ENCODE results near the gene SAMD4B.

SAMD4B gene

DNA sequence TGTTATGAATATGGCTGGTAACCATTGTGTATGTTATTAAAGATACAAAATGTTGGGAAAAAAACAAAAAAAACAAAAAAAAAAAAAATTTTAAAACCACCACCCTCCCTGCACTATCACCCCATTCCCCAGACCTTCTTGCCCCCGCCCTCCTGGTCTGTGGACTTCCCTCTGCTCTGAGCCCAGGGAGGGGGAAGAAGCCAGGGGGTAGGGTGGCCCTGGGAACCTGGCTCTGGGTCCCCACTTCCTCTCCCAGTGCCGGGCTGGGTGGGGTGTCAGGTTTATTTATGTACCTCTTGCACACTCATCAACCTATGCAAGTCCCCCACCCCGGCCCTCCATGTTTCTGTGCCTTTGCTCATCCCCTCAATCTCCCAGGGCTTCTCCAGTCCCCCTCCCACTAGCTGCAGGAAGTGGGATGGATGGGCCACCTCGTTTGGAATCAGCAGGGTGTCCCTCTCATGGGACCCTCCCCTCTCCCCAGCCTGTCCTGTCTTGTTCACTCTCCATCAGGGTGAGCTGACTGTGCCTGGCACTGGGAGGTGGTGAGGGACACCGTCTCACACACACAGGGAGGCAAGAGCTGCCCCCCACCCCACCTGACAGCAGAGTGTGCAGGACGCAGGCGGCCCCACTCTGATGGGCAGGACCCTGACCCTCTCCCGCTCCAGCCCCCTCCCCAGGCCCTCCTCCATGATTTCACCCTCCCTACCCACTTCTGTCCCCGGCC is 42.8 kb downstream of the SAMD4B start:
- no peak for DNase-seq (ENCODE audit: low spot score)
- peaks cover 0 to 4% of the 10 kb centered on the region in 2 donors for H3K4me1 ChIP-seq (ENCODE audit: control insufficient read depth in 2 of 2, insufficient read depth in 1 of 2, low read depth in 1 of 2, low read length in 2 of 2)
- no peak overlapping the region for H2BK120ac ChIP-seq (ENCODE audit: low read depth, low read length)
- no peak overlapping the region for H3K27ac ChIP-seq (replicated peaks; ENCODE audit: low read length)
- H3K79me1 ChIP-seq (ENCODE audit: low read depth, low read length): peaks cover 4% of the 10 kb centered on the region
- no peak overlapping the region for H3K23ac ChIP-seq (ENCODE audit: low read depth, low read length, poor library complexity)
- H3K18ac ChIP-seq (ENCODE audit: low read length): no peak overlapping the region
- H2AK5ac ChIP-seq (ENCODE audit: low read depth, low read length): no peak overlapping the region
- H3K4me2 ChIP-seq (ENCODE audit: insufficient read depth, low read length, poor library complexity, severe bottlenecking): no peak overlapping the region
- no peak overlapping the region for H2AFZ ChIP-seq (ENCODE audit: low read length)
- H3K9ac ChIP-seq (ENCODE audit: low read depth, low read length, poor library complexity): no peak overlapping the region
- H4K8ac ChIP-seq (ENCODE audit: low read depth, low read length): no peak overlapping the region
- no peak overlapping the region for H4K91ac ChIP-seq (ENCODE audit: low read depth, low read length, poor library complexity)
- no CpG with 5 or more reads among the region's 9 CpGs for WGBS, 2 donors (ENCODE audit: extremely low coverage in 2 of 2, insufficient read length in 2 of 2, insufficient replicate concordance in 1 of 2)
- H3K9me3 ChIP-seq (replicated peaks in 1 of 2; ENCODE audit: control insufficient read depth in 2 of 2, insufficient read depth in 1 of 2, low read depth in 1 of 2, low read length in 2 of 2): no peaks in the 10 kb centered on the region
- no peak overlapping the region for H3K4ac ChIP-seq (ENCODE audit: low read length)
- no peak overlapping the region for H2BK5ac ChIP-seq (ENCODE audit: low read length)
- H3K4me3 ChIP-seq (ENCODE audit: low read length in 2 of 2): no peak overlapping the region
- no peak overlapping the region for H2BK12ac ChIP-seq (ENCODE audit: low read length)
- no peak overlapping the region for H2BK15ac ChIP-seq (ENCODE audit: low read length)
- H3K14ac ChIP-seq (ENCODE audit: low read length): no peak overlapping the region
- no peaks in the 10 kb centered on the region for H3K27me3 ChIP-seq (ENCODE audit: control insufficient read depth in 3 of 3, insufficient read depth in 3 of 3, low read depth in 1 of 3, low read length in 3 of 3)
- H3K36me3 ChIP-seq (replicated peaks in 1 of 2; ENCODE audit: control insufficient read depth in 2 of 2, insufficient read depth in 2 of 2, low read length in 2 of 2): peaks cover 74 to 99% of the 10 kb centered on the region in 2 donors

DNA sequence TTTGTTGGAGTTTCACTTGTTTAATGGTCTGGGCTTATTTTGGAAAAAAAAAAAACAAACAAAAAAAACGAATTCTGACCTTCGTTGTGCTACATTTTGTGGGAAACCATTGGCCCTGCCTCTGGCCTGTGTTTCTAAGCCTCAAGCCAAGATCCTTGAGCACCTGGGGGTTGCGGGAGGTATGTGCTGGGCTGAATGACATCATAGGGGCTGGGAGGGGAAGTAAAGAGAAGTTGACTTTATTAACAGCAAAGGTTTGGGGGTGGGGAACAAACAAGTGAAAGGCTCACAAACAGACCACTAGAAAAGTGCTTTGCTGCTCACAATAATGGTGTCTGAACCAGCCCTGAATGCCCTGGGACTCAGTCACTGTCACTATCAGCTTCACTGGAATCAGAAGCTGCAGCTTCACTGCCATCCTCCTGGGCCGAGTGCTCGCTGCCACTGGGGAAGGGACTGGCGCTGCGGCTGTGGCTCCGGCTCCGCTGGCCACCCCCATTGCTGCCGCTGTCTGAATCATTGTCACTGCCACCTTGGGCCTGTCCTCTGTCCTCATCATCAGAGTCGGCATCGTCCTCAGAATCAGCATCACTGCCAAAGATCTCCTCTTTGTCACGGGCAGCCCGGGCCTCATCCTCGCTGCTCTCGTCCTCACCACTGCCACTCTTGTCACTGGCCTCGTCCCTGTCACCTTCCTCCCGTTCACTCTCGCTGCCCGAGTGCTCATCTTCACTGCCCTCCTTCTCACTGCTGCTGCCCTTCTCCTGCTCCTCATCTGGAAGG is 43.6 kb downstream of the SAMD4B start:
- H2AK5ac ChIP-seq (ENCODE audit: low read depth, low read length): no peak overlapping the region
- H4K8ac ChIP-seq (ENCODE audit: low read depth, low read length): peak overlapping the region; percentile 66
- peaks cover 66 to 91% of the 10 kb centered on the region in 2 donors for H3K36me3 ChIP-seq (replicated peaks in 1 of 2; ENCODE audit: control insufficient read depth in 2 of 2, insufficient read depth in 2 of 2, low read length in 2 of 2)
- H2BK5ac ChIP-seq (ENCODE audit: low read length): no peak overlapping the region
- H3K4me3 ChIP-seq (ENCODE audit: low read length in 2 of 2): no peak overlapping the region
- H3K27ac ChIP-seq (replicated peaks; ENCODE audit: low read length): no peak overlapping the region
- no peak overlapping the region for H4K91ac ChIP-seq (ENCODE audit: low read depth, low read length, poor library complexity)
- H3K79me1 ChIP-seq (ENCODE audit: low read depth, low read length): peaks cover 5% of the 10 kb centered on the region
- no CpG with 5 or more reads among the region's 20 CpGs for WGBS, 2 donors (ENCODE audit: extremely low coverage in 2 of 2, insufficient read length in 2 of 2, insufficient replicate concordance in 1 of 2)
- no peak overlapping the region for H2BK120ac ChIP-seq (ENCODE audit: low read depth, low read length)
- H2BK12ac ChIP-seq (ENCODE audit: low read length): no peak overlapping the region
- peak overlapping the region; percentile 23 for H3K23ac ChIP-seq (ENCODE audit: low read depth, low read length, poor library complexity)
- H3K9me3 ChIP-seq (replicated peaks in 1 of 2; ENCODE audit: control insufficient read depth in 2 of 2, insufficient read depth in 1 of 2, low read depth in 1 of 2, low read length in 2 of 2): no peaks in the 10 kb centered on the region
- no peak overlapping the region for H3K14ac ChIP-seq (ENCODE audit: low read length)
- no peak overlapping the region for H2AFZ ChIP-seq (ENCODE audit: low read length)
- H3K4me1 ChIP-seq (ENCODE audit: control insufficient read depth in 2 of 2, insufficient read depth in 1 of 2, low read depth in 1 of 2, low read length in 2 of 2): peaks cover 0 to 7% of the 10 kb centered on the region in 2 donors
- H3K27me3 ChIP-seq (ENCODE audit: control insufficient read depth in 3 of 3, insufficient read depth in 3 of 3, low read depth in 1 of 3, low read length in 3 of 3): no peaks in the 10 kb centered on the region
- H3K9ac ChIP-seq (ENCODE audit: low read depth, low read length, poor library complexity): peak overlapping the region; percentile 76
- no peak for DNase-seq (ENCODE audit: low spot score)
- no peak overlapping the region for H3K18ac ChIP-seq (ENCODE audit: low read length)
- H3K4me2 ChIP-seq (ENCODE audit: insufficient read depth, low read length, poor library complexity, severe bottlenecking): no peak overlapping the region
- H3K4ac ChIP-seq (ENCODE audit: low read length): no peak overlapping the region
- H2BK15ac ChIP-seq (ENCODE audit: low read length): no peak overlapping the region

DNA sequence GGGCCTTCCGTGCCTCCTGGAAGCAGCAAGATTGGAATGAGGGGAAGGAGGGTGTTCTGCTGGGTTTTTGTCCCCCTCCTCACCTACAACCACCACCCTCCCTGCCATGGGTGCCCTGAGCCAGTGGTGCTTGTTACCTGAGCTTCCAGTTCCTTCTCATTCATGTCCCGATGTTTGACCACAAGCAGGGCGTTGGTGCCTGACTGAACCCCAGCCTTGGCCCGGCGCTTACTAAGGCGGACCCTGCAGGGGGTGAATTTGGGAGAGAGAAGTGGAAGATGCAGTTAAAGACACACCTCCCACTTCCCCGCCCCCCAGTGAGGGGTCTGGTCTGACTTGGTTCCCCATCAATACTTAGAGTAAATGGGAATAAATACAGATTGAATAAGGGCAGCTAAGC is 44.3 kb downstream of the SAMD4B start:
- no peak overlapping the region for H3K4me3 ChIP-seq (ENCODE audit: low read length in 2 of 2)
- H2AFZ ChIP-seq (ENCODE audit: low read length): no peak overlapping the region
- no peak overlapping the region for H3K27ac ChIP-seq (replicated peaks; ENCODE audit: low read length)
- no peaks in the 10 kb centered on the region for H3K27me3 ChIP-seq (ENCODE audit: control insufficient read depth in 3 of 3, insufficient read depth in 3 of 3, low read depth in 1 of 3, low read length in 3 of 3)
- no peaks in the 10 kb centered on the region for H3K9me3 ChIP-seq (replicated peaks in 1 of 2; ENCODE audit: control insufficient read depth in 2 of 2, insufficient read depth in 1 of 2, low read depth in 1 of 2, low read length in 2 of 2)
- no peak overlapping the region for H4K8ac ChIP-seq (ENCODE audit: low read depth, low read length)
- no peak overlapping the region for H2BK120ac ChIP-seq (ENCODE audit: low read depth, low read length)
- no peak for DNase-seq (ENCODE audit: low spot score)
- H3K14ac ChIP-seq (ENCODE audit: low read length): no peak overlapping the region
- no peak overlapping the region for H2AK5ac ChIP-seq (ENCODE audit: low read depth, low read length)
- H3K4me2 ChIP-seq (ENCODE audit: insufficient read depth, low read length, poor library complexity, severe bottlenecking): no peak overlapping the region
- peaks cover 7% of the 10 kb centered on the region for H3K79me1 ChIP-seq (ENCODE audit: low read depth, low read length)
- no peak overlapping the region for H2BK5ac ChIP-seq (ENCODE audit: low read length)
- no peak overlapping the region for H3K4ac ChIP-seq (ENCODE audit: low read length)
- peaks cover 59 to 84% of the 10 kb centered on the region in 2 donors for H3K36me3 ChIP-seq (replicated peaks in 1 of 2; ENCODE audit: control insufficient read depth in 2 of 2, insufficient read depth in 2 of 2, low read length in 2 of 2)
- no peak overlapping the region for H3K18ac ChIP-seq (ENCODE audit: low read length)
- H2BK15ac ChIP-seq (ENCODE audit: low read length): no peak overlapping the region
- peaks cover 0 to 7% of the 10 kb centered on the region in 2 donors for H3K4me1 ChIP-seq (ENCODE audit: control insufficient read depth in 2 of 2, insufficient read depth in 1 of 2, low read depth in 1 of 2, low read length in 2 of 2)
- H3K23ac ChIP-seq (ENCODE audit: low read depth, low read length, poor library complexity): no peak overlapping the region
- no peak overlapping the region for H4K91ac ChIP-seq (ENCODE audit: low read depth, low read length, poor library complexity)
- no peak overlapping the region for H2BK12ac ChIP-seq (ENCODE audit: low read length)
- H3K9ac ChIP-seq (ENCODE audit: low read depth, low read length, poor library complexity): no peak overlapping the region
- no CpG with 5 or more reads among the region's 7 CpGs for WGBS, 2 donors (ENCODE audit: extremely low coverage in 2 of 2, insufficient read length in 2 of 2, insufficient replicate concordance in 1 of 2)

DNA sequence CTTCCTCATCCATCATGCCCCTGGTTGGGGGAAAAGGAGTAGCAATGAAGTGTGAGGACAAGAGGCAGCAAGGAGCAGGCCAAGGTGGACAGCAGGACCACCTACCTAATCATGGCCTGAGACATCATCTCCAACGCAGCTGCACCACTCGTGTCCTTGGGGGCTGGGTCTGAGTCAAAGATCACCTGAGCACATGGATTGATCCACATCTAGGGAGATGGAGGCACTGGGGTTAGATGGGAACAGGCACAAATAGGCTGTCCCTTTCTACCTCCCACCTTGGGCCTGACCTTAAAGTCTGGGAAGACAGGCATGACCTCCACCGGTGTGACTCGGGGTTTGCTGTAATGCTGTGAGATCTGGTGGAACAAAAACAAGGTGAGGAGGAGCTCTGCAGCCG is 46.4 kb downstream of the SAMD4B start:
- no peaks in the 10 kb centered on the region for H3K9me3 ChIP-seq (replicated peaks in 1 of 2; ENCODE audit: control insufficient read depth in 2 of 2, insufficient read depth in 1 of 2, low read depth in 1 of 2, low read length in 2 of 2)
- no peak overlapping the region for H2BK120ac ChIP-seq (ENCODE audit: low read depth, low read length)
- H3K14ac ChIP-seq (ENCODE audit: low read length): no peak overlapping the region
- H4K91ac ChIP-seq (ENCODE audit: low read depth, low read length, poor library complexity): no peak overlapping the region
- H3K79me1 ChIP-seq (ENCODE audit: low read depth, low read length): peaks cover 9% of the 10 kb centered on the region
- WGBS, 2 donors (ENCODE audit: extremely low coverage in 2 of 2, insufficient read length in 2 of 2, insufficient replicate concordance in 1 of 2): no CpG with 5 or more reads among the region's 5 CpGs
- H3K18ac ChIP-seq (ENCODE audit: low read length): no peak overlapping the region
- no peak overlapping the region for H4K8ac ChIP-seq (ENCODE audit: low read depth, low read length)
- no peak overlapping the region for H3K4me3 ChIP-seq (ENCODE audit: low read length in 2 of 2)
- H3K4ac ChIP-seq (ENCODE audit: low read length): no peak overlapping the region
- no peak overlapping the region for H2BK5ac ChIP-seq (ENCODE audit: low read length)
- H2BK12ac ChIP-seq (ENCODE audit: low read length): no peak overlapping the region
- no peak overlapping the region for H3K4me2 ChIP-seq (ENCODE audit: insufficient read depth, low read length, poor library complexity, severe bottlenecking)
- H3K4me1 ChIP-seq (ENCODE audit: control insufficient read depth in 2 of 2, insufficient read depth in 1 of 2, low read depth in 1 of 2, low read length in 2 of 2): peaks cover 5 to 11% of the 10 kb centered on the region in 2 donors
- H2AK5ac ChIP-seq (ENCODE audit: low read depth, low read length): no peak overlapping the region
- no peak for DNase-seq (ENCODE audit: low spot score)
- H3K9ac ChIP-seq (ENCODE audit: low read depth, low read length, poor library complexity): no peak overlapping the region
- no peak overlapping the region for H3K23ac ChIP-seq (ENCODE audit: low read depth, low read length, poor library complexity)
- H3K27ac ChIP-seq (replicated peaks; ENCODE audit: low read length): no peak overlapping the region
- H2BK15ac ChIP-seq (ENCODE audit: low read length): no peak overlapping the region
- H3K27me3 ChIP-seq (ENCODE audit: control insufficient read depth in 3 of 3, insufficient read depth in 3 of 3, low read depth in 1 of 3, low read length in 3 of 3): no peaks in the 10 kb centered on the region
- H3K36me3 ChIP-seq (replicated peaks in 1 of 2; ENCODE audit: control insufficient read depth in 2 of 2, insufficient read depth in 2 of 2, low read length in 2 of 2): peaks cover 46 to 71% of the 10 kb centered on the region in 2 donors
- H2AFZ ChIP-seq (ENCODE audit: low read length): no peak overlapping the region

Data from neuronal stem cell (in vitro differentiated cells).